Hepatocyte (in vitro differentiated cells): ENCODE data around the gene GAS2L1.

Experiments used
- CTCF ChIP-seq: fragments of 200-600 bp; sonication (generic); IDR thresholded peaks from 2 replicates; pipeline ENCODE4 v1.5.1; 2016; ENCODE audit warnings: antibody characterized with exemption, mild to moderate bottlenecking; ENCODE audit not compliant: poor library complexity
- EZH2 ChIP-seq: fragments of 200-600 bp; sonication (generic); IDR thresholded peaks from 2 replicates; pipeline ENCODE4 v1.6.1; 2016; ENCODE audit warnings: antibody characterized with exemption, mild to moderate bottlenecking, borderline replicate concordance
- EZH2phosphoT487 ChIP-seq: fragments of 200-600 bp; sonication (generic); IDR thresholded peaks from one replicate; pipeline ENCODE4 v1.6.1; 2018; ENCODE audit warnings: antibody characterized with exemption, mild to moderate bottlenecking, low read depth, moderate library complexity; ENCODE audit not compliant: unreplicated experiment, severe bottlenecking

GRCh38 chr22:29260601-29261315, 45.7 kb upstream of the GAS2L1 start:
- TF ChIP-seq CTCF (no peak), EZH2 (no peak), EZH2phosphoT487 (no peak)
